NCI-H1930 (cell line): ENCODE results near the gene HAO2.
"Not testable (repeated sequence)": the region's sequence is repeated elsewhere in the genome, so short reads cannot be mapped to it uniquely, and the experiment has no call there.

Source experiments
- DNase-seq, 2 experiments: peaks; one replicate each; lab custom pipeline; 2025; lab: John Stamatoyannopoulos, UW

The HAO2 gene

GRCh38 chr1:119368554-119368953 is at the start of gene HAO2:
Gene HAO2 (plus strand): TSS chr1:119368785. CDS start chr1:119381086, 12,301 bp downstream.
- no peak for DNase-seq

- DNase-seq, result no peak
Measured at GRCh38 chr1:119320100-119320499, 48.5 kb upstream of the HAO2 start.

- DNase-seq, result no peak
Measured at GRCh38 chr1:119321666-119322419, 46.7 kb upstream of the HAO2 start.

GRCh38 chr1:119323216-119323982 is 45.2 kb upstream of the HAO2 start:
- DNase-seq, result no peak

- no peak for DNase-seq
Measured at GRCh38 chr1:119324198-119324597, 44.4 kb upstream of the HAO2 start.

GRCh38 chr1:119326251-119326650 is 42.3 kb upstream of the HAO2 start:
- DNase-seq, result no peak

- DNase-seq, result no peak
Measured at GRCh38 chr1:119327094-119327449, 41.5 kb upstream of the HAO2 start.

GRCh38 chr1:119327450-119328155 is 41.0 kb upstream of the HAO2 start:
- peak in 1 of 2 experiments; percentile 9 for DNase-seq

GRCh38 chr1:119329541-119330461 is 38.8 kb upstream of the HAO2 start:
- DNase-seq, result no peak

GRCh38 chr1:119330466-119331189 is 38.0 kb upstream of the HAO2 start:
- no peak for DNase-seq

GRCh38 chr1:119331190-119331515 is 37.4 kb upstream of the HAO2 start:
- DNase-seq, result no peak

- no peak for DNase-seq
Measured at GRCh38 chr1:119331915-119332314, 36.7 kb upstream of the HAO2 start.

GRCh38 chr1:119332622-119333021 is 36.0 kb upstream of the HAO2 start:
- DNase-seq, result no peak

GRCh38 chr1:119333163-119333896 is 35.3 kb upstream of the HAO2 start:
- no peak for DNase-seq

GRCh38 chr1:119333897-119334250 is 34.7 kb upstream of the HAO2 start:
- not testable (repeated sequence) for DNase-seq

- no peak for DNase-seq
Measured at GRCh38 chr1:119336848-119337247, 31.7 kb upstream of the HAO2 start.

GRCh38 chr1:119338004-119338403 is 30.6 kb upstream of the HAO2 start:
- no peak for DNase-seq

GRCh38 chr1:119338757-119339156 is 29.8 kb upstream of the HAO2 start:
- DNase-seq, result no peak

- DNase-seq, result no peak
Measured at GRCh38 chr1:119340861-119341261, 27.7 kb upstream of the HAO2 start.

GRCh38 chr1:119341372-119341947 is 27.1 kb upstream of the HAO2 start:
- DNase-seq, result no peak
